Left lobe of liver (tissue), 2 donors: ENCODE results near the gene VTI1B. TPM values are rescaled to one million over a fixed set of nuclear protein-coding genes. Genes with fewer than 3 reads are reported as not detected.
A peak's percentile ranks its signal among the peaks of the same experiment; 100 is the strongest.
"Not testable (repeated sequence)": the region's sequence is repeated elsewhere in the genome, so short reads cannot be mapped to it uniquely, and the experiment has no call there.

ENCODE experiments used
- ATAC-seq: fragments of 200-7000 bp; cut with Tn5 transposase; one replicate; pipeline ENCODE4 v1.9.1; 2020; ENCODE audit warnings: mild to moderate bottlenecking, moderate library complexity
- DNase-seq: peaks from one replicate; pipeline ENCODE4 v3.0.0-alpha.2; 2020; ENCODE audit warnings: low spot score
- total RNA-seq: library from RNA; stranded (reverse); gene quantifications from one replicate; pipeline ENCODE4 v1.2.1, GENCODE V29; 2021
- donor health status: DM: no; HTN: no; CAD: no; lungs with moderate emphysema.
- donor health status: DM: no; HTN: yes; CAD: no.

Gene VTI1B
- 58.9 TPM for total RNA-seq

GRCh38 chr14:67674480-67675218 is at the start of gene VTI1B:
VTI1B (minus strand) TSS chr14:67674632; CDS start chr14:67674489, 143 bp downstream.
- peak; percentile 87 for DNase-seq

GRCh38 chr14:67722293-67722692 is 47.9 kb upstream of the VTI1B start:
- ATAC-seq (peak; percentile 97), DNase-seq (peak; percentile 78)

More at GRCh38 chr14:67674480-67675218, at the start of gene VTI1B:
- ATAC-seq, result peak; percentile 94

DNA sequence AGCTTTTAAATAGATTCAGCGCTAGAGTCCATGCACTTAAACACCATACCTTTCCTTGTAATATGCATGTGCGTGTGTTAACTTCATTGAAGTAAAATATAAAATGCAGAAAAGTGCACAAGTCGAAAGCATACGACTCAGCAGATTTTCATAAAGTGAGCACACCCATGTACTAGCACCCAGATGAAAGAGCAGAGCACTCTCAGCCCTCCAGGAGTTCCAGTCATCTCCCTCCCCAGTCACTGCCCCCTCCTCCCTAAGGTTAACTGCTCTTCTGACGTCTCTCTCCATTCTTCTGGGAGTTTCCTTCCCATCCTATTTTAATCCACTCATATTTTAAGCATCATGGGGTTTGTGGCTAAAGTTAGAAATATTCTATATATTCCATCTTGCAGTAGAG is 47.4 kb upstream of the VTI1B start:
- DNase-seq, result no peak
- ATAC-seq, result no peak

GRCh38 chr14:67719866-67720265 is 45.4 kb upstream of the VTI1B start:
- DNase-seq (no peak), ATAC-seq (no peak)

DNA sequence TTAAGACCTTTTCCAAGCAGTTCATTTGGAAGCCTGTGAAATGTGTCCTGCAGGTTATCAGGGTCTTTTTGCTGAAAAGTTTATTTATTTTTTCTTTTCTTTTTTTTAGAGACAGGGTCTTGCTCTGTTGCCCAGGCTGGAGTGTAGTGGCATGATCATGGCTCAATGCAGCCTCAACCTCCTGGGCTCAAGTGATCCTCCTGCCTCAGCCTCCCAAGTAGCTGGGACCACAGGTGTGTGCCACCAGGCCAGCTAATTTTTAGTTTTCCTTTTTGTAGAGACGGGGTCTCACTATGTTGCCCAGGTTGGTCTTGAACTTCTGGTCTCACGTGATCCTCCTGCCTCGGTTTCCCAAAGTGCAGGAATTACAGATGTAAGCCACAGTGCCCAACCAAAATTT is 45.0 kb upstream of the VTI1B start:
- not testable (repeated sequence) for DNase-seq, ATAC-seq

- DNase-seq (no peak), ATAC-seq (no peak)
These were observed 43.8 kb upstream of the VTI1B start for GRCh38 chr14:67718265-67718664.

DNA sequence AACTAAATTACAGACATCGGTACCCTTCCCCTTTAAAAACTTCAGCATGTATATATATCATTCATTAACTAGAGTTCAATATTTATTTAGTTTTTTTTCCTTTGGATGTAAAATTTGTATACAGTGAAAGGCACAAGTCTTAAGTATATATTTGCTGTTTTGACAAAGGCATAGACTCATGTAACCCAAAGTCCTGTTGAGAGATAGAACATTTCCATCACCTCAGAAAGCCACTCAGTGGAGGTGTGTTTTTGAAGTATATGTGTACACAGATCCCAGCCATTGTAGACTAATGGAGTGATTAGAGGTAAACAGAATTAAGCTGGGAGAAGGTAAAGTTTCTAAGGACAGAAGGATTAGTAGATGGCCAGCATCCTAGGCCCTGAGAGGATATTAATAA is 42.6 kb upstream of the VTI1B start:
- DNase-seq (no peak), ATAC-seq (no peak)

- DNase-seq (no peak), ATAC-seq (no peak)
These were observed 35.8 kb upstream of the VTI1B start for GRCh38 chr14:67710209-67710608.

DNA sequence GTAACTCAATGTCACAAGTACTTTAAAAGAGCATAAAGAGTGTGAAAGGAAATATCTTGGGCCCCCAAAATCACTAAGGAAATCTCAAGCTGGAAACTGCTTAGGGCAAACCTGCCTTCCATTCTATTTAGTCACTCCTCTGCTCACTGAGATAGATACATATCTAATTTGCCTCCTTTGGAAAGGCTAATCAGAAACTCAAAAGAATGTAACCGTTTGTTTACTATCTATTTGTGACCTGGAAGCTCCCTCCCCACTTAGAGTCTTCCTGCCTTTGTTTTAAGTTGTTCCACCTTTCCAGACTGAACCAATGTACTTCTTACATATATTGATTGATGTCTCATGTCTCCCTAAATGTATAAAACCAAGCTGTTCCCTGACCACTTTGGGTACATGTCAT is 35.4 kb upstream of the VTI1B start:
- not testable (repeated sequence) for DNase-seq
- peak; percentile 42 for ATAC-seq

DNA sequence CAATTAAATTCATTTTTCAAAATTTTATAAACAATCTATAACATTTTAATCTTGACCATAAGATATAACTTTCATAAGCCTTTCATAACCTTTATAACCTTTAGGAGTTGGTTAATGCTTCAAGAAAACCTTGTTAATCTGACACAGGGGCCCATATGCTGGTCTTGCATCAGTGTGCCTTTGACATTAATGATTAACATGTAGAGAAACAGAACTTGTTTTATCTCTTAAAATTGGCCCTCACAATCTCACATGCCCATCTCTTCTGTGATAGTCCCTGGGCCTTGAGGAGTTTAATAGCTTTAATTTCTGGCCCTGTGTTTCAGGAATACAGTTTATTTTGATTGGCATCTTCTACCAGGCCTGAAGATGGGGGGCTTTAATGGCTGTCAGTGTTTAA is 34.9 kb upstream of the VTI1B start:
- not testable (repeated sequence) for DNase-seq
- ATAC-seq, result peak; percentile 69

GRCh38 chr14:67705211-67705610 is 30.8 kb upstream of the VTI1B start:
- no peak for ATAC-seq

GRCh38 chr14:67704484-67705089 is 30.2 kb upstream of the VTI1B start:
- no peak for DNase-seq

More at GRCh38 chr14:67705211-67705610, 30.8 kb upstream of the VTI1B start:
- no peak for DNase-seq

GRCh38 chr14:67703997-67704396 is 29.6 kb upstream of the VTI1B start:
- DNase-seq (no peak), ATAC-seq (peak; percentile 65)

More at GRCh38 chr14:67704484-67705089, 30.2 kb upstream of the VTI1B start:
- peak; percentile 94 for ATAC-seq

DNA sequence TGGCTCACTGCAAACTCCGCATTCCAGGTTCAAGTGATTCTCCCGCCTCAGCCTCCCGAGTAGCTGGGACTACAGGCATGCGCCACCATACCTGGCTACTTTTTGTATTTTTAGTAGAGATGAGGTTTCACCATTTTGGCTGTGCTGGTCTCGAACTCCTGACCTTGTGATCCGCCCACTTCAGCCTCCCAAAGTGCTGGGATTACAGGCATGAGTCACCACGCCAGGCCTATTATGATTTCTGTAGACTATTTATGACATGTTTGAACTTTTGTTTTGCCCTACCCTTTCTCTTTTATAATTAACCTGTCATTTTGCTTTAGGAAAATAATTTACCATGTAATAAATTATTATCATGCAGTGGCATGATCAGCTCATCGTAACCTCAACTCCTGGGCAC is 27.1 kb upstream of the VTI1B start, which contains the start of gene RDH12:
Gene RDH12 (plus strand): TSS at position 395 of the 400 bp plus-strand sequence. CDS start 20,757 bp downstream, outside the sequence.
- ATAC-seq, DNase-seq: not testable (repeated sequence)

DNA sequence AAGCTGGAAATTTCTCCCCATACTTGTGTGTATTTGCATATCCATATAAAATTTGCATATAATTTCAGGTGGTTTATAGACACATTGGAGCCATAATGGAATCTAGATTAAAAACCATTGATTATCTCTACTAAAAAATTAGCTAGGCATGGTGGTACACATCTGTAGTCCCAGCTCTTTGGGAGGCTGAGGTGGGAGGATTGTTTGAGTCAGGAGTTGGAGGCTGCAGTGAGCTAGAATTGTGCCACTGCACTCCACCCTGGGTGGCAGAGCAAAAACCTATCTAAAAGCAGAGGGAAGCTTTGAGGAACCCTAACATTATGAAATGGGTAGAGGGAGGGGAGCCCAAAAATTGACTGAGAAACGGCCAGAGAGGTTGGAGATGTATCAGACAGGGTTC is 23.7 kb upstream of the VTI1B start:
- DNase-seq, result no peak
- ATAC-seq, result no peak

DNA sequence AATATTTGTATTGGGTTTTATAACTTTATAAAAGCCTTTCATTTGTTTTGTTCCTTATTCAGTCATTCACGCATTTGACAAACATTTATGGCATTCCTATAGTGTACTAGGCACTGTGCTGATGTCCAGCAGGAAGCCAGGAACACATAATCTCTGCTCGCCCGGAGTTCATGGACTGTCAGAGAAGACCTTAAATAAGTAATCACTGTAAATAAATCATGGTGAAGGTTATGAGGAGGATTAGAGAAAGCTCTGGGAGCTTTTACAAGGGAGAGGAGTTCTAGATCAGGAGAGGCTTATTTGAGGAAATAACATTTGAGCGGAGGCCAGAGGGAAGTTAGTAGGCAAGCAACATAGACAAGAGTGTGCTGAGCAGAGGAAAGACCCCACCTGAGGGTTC is 22.6 kb upstream of the VTI1B start:
- no peak for DNase-seq
- ATAC-seq, result no peak

GRCh38 chr14:67695394-67695949 is 21.0 kb upstream of the VTI1B start, which contains the start of gene RDH11:
RDH11 (minus strand) TSS chr14:67695764; CDS start chr14:67695703, 61 bp downstream.
- ATAC-seq, result peak; percentile 91

GRCh38 chr14:67694791-67695393 is 20.5 kb upstream of the VTI1B start:
- ATAC-seq, result peak; percentile 88

More at GRCh38 chr14:67695394-67695949, 21.0 kb upstream of the VTI1B start, which contains the start of gene RDH11:
- DNase-seq, result peak; percentile 88

DNA sequence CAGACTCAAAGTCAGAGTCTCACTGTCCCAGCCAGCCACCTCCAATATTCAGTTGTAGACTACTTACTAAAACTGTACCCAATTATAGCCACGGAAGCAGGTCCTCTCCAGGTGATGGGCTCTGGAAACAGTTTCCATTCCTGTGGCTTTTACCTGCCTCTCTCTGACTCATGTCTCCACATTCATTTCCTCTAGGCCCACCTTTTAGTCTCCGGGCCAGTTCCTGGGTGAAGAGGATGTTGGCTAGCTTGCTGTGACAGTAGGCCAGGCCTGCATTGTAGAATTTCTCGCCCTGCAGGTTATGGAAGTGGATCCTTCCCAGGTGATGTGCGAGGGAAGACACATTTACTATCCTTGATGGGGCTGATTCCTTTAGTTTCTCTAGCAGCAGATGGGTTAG is 15.6 kb upstream of the VTI1B start:
- no peak for DNase-seq
- ATAC-seq, result no peak

More at GRCh38 chr14:67694791-67695393, 20.5 kb upstream of the VTI1B start:
- peak; percentile 90 for DNase-seq

GRCh38 chr14:67683842-67684241 is 9.4 kb upstream of the VTI1B start:
- DNase-seq (no peak), ATAC-seq (peak; percentile 44)

DNA sequence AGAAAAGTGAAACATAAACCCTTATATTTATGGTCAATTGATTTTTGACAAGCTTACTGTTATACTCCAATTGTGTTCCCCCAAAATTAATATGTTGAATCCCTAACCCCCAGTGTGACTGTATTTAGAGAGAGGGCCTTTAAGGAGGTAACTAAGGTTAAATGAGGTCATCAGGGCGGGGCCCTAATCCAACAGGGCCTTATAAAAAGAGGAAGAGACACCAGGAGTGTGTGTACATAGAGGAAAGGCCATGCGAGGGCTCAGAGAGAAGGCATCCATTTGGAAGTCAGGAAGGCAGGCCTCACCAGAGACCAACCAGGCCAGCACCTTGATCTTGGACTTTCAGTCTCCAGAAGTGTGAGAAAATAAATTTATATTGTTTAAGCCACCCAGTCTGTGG is 6.5 kb upstream of the VTI1B start:
- ATAC-seq (peak; percentile 19), DNase-seq (no peak)
